ENCODE measurements around the gene RPL13A.
"Not testable (repeated sequence)": the region's sequence is repeated elsewhere in the genome, so short reads cannot be mapped to it uniquely, and the experiment has no call there.

Gene RPL13A

GRCh38 chr19:49487277-49488045, at the start of gene RPL13A:
TSS of gene RPL13A (plus strand) at chr19:49487608. CDS start at chr19:49487630, 22 bp downstream.
- peak; percentile 86 to 88 for ATAC-seq

DNA sequence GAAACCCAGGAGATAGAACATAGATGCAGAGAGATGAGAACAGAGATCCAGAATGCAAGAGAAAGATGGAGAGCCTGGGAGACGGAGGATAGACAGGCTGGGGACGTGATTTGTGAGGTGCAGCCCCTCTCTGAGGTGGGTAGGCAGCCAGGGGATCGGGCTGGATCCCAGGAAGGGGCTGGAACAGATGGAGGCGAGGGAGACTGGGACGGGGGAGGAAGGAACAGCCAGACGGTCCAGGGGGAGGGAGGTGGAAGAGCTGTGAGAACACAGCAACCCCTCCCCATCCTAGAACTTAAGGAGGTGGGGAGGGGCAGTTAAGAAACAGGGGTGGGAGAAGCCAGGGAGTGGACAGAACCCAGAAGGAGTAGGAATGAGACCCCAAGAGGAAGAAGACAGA, 49.1 kb upstream of the RPL13A start:
- ATAC-seq: no peak

GRCh38 chr19:49439836-49440235, 47.6 kb upstream of the RPL13A start:
- ATAC-seq: no peak

DNA sequence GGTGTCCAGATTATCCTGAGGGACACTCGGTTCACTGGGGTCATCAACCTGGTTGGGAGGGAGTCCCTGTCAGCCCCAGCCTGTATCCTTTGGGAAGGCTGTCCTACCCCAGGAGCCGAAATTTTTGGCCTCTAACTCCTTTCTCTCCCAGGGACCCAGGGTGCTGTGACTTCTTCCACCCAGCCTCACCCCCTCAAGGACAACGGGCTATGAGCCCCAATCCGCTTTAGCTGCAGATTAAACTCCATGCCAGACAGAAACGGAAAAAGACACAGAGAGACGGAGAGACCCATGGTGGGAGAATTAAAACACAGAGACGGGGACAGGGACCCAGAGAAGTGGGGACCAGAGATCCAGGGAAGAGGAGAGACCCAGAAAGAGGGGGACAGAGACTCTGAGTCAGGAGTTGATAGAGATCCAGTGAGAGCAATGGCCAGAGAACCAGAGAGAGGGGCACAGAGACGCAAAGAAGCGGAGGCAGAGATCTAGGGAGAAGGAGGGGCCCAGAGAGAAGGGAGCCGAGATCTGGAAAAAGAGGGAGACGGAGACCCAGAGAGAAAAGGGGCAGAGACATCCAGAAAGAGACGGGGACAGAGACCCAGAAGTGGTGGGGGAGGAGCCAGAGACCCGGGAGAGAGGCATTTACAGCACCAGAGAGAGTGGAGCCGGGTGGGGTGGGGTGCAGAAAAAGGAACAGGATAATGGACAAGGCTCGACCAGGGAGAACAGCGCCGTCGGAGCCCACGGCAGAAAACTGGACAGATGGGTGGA, 46.8 kb upstream of the RPL13A start:
- ATAC-seq: no peak

- no peak for ATAC-seq
These were observed 46.0 kb upstream of the RPL13A start, which contains the start of gene SLC17A7 for GRCh38 chr19:49441210-49441959. TSS of gene SLC17A7 (minus strand) at chr19:49441527. CDS start at chr19:49441379, 148 bp downstream.

DNA sequence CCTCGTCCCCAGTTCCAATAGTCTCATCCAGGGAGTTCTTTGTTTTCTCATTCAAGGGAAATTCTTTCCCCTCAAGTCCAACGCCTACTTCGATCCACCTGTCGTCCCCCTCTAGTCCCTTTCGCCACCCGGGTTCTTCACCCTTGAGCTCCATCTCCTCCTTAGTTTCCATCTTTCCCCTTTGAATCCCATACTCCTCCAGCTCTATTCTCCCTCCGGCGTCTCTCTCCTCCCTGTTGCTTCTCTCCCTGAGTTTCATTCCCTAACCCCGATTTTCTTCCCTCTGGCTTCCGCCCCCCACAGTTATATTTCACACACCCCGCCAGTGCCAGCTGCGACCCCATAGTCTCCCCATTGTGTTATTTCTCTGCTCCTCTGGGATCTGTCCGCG, 45.5 kb upstream of the RPL13A start:
- ATAC-seq: no peak

DNA sequence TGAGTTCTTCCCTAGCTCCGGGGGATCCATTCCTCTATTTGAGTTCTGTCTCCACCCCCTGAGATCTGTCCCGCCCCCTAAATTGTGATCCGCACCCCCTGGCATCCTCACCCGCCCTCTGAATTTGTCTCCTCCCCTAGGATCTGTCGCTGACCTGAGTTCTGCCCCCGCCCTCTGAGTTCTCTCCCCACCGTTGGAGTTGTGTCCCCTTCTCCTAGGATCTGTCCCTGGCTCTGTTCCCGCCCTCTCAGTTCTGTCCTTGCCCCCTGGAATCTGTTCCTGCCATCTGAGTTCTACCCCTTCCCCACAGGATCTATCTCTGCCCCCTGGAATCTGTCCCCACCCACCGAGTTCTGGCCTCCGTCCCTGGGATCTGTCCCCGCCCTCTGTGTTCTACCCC, 45.1 kb upstream of the RPL13A start:
- ATAC-seq: no peak

DNA sequence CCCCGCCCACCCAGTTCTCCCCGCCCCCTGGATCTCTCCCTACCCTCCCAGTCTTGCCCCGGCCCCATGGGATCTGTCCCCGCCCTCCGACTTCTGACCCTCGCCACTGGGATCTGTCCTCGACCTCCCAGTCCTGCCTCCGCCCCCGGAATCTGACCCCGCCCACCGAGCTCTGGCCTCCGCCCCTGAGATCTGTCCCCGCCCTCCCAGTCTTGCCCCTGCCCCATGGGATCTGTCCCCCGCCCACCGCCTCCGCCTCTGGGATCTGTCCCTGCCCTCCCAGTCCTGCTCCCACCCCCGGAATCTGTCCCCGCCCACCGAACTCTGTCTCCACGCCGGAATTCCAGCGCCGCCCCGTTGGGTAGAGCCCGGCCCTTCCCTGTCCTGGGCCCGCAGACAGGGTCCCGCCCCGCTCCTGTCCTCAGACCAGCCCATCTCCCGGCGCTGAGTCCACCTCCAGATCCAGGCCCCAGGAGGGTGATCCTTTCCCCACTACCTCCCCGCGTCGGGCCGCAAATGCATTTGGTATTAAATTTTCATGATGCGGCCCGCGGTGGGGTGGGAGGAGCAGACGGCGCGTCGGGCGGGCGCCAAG, 44.5 kb upstream of the RPL13A start:
- ATAC-seq: peak; percentile 6 to 16

DNA sequence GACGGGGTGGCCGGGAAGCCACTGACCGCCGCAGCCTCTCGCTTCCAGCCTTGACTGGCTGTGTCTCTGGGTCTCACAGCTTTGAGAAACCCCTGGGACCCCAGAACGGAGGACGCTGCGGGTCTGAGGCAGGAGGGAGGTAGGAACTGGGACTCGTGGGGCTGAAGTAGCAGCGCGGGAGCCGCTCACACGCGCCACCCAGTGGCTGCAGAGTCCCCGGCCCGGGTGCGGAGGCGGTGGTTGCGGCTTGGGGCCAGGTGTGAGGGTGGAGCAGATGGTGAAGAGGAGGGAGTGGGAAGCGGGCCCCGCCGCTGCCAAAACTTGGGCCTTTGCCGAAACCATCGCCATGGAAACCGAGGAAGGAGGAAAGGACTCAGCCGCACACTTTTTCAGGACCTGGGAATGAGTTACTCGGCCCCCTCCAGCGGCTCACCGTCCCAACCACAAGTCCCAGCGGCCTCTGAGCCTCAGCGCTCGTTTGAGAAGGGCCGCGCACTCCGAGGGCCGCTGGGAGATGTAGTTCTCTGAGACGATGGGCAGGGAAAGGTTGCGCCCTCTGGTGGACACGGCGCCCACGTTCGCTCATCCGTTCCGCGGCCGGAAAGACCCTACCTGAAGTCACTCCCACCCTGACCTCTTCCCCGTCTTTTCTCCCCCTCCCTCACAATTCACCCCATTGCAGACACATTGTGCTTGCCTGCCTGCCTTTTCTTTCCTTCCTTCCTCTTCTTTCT, 43.9 kb upstream of the RPL13A start:
- ATAC-seq: peak; percentile 95 to 97

DNA sequence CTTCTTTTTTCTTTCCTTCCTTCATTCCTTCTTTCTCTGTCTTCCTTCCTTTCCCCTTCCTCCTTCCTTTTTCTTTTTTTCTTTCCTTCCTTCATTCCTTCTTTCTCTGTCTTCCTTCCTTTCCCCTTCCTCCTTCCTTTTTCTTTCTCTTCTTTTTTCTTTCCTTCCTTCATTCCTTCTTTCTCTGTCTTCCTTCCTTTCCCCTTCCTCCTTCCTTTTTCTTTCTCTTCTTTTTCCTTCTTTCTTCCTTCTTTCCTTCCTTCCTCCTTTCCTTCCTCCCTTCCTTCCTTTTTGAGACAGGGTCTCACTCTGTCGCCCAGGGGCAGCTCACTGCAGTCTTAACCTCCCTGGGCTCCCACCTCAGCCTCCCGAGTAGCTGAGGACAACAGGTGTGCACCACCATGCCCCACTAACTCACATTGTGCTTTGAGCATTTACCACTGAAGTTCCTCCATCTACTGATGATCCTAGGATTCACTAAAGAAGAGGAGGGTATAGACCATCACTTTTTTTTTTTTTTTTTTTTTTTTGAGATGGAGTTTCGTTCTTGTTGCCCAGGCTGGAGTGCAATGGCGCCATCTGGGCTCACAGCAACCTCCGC, 43.2 kb upstream of the RPL13A start:
- not testable (repeated sequence) for ATAC-seq

- ATAC-seq: no peak
These were observed 41.4 kb upstream of the RPL13A start for GRCh38 chr19:49445997-49446396.

GRCh38 chr19:49447485-49448431, 39.6 kb upstream of the RPL13A start:
- ATAC-seq: no peak

- ATAC-seq: no peak
These were observed 39.0 kb upstream of the RPL13A start for GRCh38 chr19:49448432-49448786.

GRCh38 chr19:49450405-49450804, 37.0 kb upstream of the RPL13A start:
- ATAC-seq: no peak

DNA sequence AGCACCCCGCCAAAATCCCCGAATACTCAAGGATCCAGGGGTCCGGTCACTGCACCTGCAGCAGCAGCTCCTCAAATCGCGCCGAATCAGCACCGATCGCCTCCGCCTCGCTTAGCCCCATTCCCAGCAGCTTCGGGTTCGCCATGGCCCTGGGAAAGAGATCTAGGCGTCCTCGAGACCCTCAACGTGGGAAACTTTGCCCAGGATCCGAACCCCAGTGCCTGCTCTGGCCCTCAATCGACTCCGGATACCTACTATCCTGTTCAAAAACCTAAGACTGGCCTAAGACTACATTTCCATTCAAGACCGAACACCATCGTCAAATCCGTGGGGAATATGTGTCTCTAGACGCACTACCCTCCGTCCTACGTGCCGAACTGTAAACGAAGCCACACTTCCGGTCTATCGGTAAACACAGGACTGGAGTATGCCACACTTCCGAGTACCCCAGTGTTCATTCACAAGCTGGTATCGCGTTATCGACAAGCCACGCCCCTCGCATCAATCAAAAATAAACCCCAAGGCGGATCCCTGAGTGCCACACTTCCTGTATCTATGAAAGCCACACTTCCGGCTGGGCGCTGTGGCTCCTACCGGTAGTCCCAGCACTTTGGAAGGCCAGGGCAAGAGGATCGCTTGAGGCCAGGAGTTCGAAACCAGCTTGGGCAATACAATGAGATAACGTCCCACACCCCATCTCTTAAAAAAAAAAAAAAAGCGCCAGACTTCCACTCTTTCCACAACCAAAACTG, 35.8 kb upstream of the RPL13A start, which contains the start of gene PIH1D1:
Gene PIH1D1, minus strand, starts transcription at position 385 of the 752 bp plus-strand sequence. Its CDS starts 240 bp downstream, at position 145.
- peak; percentile 71 to 77 for ATAC-seq

- peak; percentile 92 to 95 for ATAC-seq
These were observed 34.2 kb upstream of the RPL13A start, which contains the start of gene ALDH16A1 for GRCh38 chr19:49453013-49453756. TSS of gene ALDH16A1 (plus strand) at chr19:49453225. CDS start at chr19:49453332, 107 bp downstream.

- ATAC-seq: no peak
These were observed 33.6 kb upstream of the RPL13A start for GRCh38 chr19:49453757-49454240.

DNA sequence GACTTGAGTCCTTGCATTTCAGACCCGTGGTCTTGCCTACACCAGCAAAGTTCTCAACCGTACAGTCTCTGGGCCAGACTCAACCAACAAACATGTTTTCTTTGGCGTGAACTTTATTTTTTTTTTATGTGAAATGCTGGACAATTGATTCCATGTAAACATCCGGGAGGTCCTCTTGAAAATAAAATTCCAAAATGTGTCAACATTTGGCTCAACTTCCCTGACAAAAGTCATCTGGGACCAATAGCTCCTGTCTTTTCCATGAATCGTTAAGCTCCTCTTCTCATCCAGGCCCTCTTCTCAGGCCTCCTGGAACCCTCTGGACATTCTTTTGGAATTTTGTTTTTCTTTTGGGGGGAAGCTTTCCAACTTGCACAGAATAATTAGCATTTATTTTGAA, 31.6 kb upstream of the RPL13A start:
- no peak for ATAC-seq

DNA sequence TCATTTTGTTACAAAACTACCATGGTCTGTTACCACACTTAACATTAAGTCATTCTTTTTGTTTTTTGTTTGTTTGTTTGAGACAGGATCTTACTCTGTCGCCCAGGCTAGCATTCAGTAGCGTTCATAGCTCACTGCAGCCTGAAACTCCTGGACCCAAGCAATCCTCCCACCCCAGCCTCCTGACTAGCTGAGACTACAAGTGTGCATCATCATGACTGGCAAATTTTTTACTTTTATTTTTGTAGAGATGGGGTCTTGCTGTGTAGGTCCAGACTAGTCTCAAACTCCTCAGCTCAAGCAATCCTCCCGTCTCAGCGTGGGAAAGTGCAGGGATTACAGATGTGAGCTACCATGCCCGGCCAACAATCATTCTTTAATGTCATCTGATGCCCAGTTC, 31.1 kb upstream of the RPL13A start:
- ATAC-seq: no peak

All from activated CD4-positive, CD25-positive, alpha-beta regulatory T cell treated with anti-CD3 and anti-CD28 coated beads, Interleukin-2, amount 50 U/mL, for 24 hours (primary cell).